ENCODE data around the gene STAT4.

Gene STAT4

GRCh38 chr2:191171708-191172355, 21.0 kb upstream of the STAT4 start:
- Histone ChIP-seq H3K36me3 (ENCODE audit: control insufficient read depth, insufficient read depth, low read length) (no peaks in the 10 kb centered on the region), H3K4me3 (ENCODE audit: low read depth, low read length) (no peak overlapping the region), H3K9me3 (ENCODE audit: control insufficient read depth, insufficient read depth, low read length) (no peaks in the 10 kb centered on the region), H3K9ac (ENCODE audit: low read depth, low read length) (no peak overlapping the region), H3K27me3 (ENCODE audit: control insufficient read depth, insufficient read depth, low read length) (no peaks in the 10 kb centered on the region), H3K4me1 (ENCODE audit: control insufficient read depth, insufficient read depth, low read length) (peaks cover 10% of the 10 kb centered on the region)

GRCh38 chr2:191171286-191171685, 20.5 kb upstream of the STAT4 start:
- no peaks in the 10 kb centered on the region for H3K9me3 ChIP-seq (ENCODE audit: control insufficient read depth, insufficient read depth, low read length)
- H3K27me3 ChIP-seq (ENCODE audit: control insufficient read depth, insufficient read depth, low read length) = no peaks in the 10 kb centered on the region
- peaks cover 10% of the 10 kb centered on the region for H3K4me1 ChIP-seq (ENCODE audit: control insufficient read depth, insufficient read depth, low read length)
- no peak overlapping the region for H3K9ac ChIP-seq (ENCODE audit: low read depth, low read length)
- H3K36me3 ChIP-seq (ENCODE audit: control insufficient read depth, insufficient read depth, low read length) = no peaks in the 10 kb centered on the region
- no peak overlapping the region for H3K4me3 ChIP-seq (ENCODE audit: low read depth, low read length)

GRCh38 chr2:191170773-191171172, 20.0 kb upstream of the STAT4 start:
- Histone ChIP-seq H3K36me3 (ENCODE audit: control insufficient read depth, insufficient read depth, low read length) (no peaks in the 10 kb centered on the region), H3K9ac (ENCODE audit: low read depth, low read length) (no peak overlapping the region), H3K4me1 (ENCODE audit: control insufficient read depth, insufficient read depth, low read length) (peaks cover 10% of the 10 kb centered on the region), H3K9me3 (ENCODE audit: control insufficient read depth, insufficient read depth, low read length) (no peaks in the 10 kb centered on the region), H3K4me3 (ENCODE audit: low read depth, low read length) (no peak overlapping the region), H3K27me3 (ENCODE audit: control insufficient read depth, insufficient read depth, low read length) (no peaks in the 10 kb centered on the region)

- Histone ChIP-seq H3K4me1 (ENCODE audit: control insufficient read depth, insufficient read depth, low read length) (peaks cover 13% of the 10 kb centered on the region), H3K4me3 (ENCODE audit: low read depth, low read length) (no peak overlapping the region), H3K9ac (ENCODE audit: low read depth, low read length) (no peak overlapping the region), H3K27me3 (ENCODE audit: control insufficient read depth, insufficient read depth, low read length) (no peaks in the 10 kb centered on the region), H3K36me3 (ENCODE audit: control insufficient read depth, insufficient read depth, low read length) (no peaks in the 10 kb centered on the region), H3K9me3 (ENCODE audit: control insufficient read depth, insufficient read depth, low read length) (no peaks in the 10 kb centered on the region)
Measured at GRCh38 chr2:191170301-191170636, 19.5 kb upstream of the STAT4 start.

- Histone ChIP-seq H3K4me1 (ENCODE audit: control insufficient read depth, insufficient read depth, low read length) (peaks cover 13% of the 10 kb centered on the region), H3K9ac (ENCODE audit: low read depth, low read length) (no peak overlapping the region), H3K4me3 (ENCODE audit: low read depth, low read length) (no peak overlapping the region), H3K9me3 (ENCODE audit: control insufficient read depth, insufficient read depth, low read length) (no peaks in the 10 kb centered on the region), H3K36me3 (ENCODE audit: control insufficient read depth, insufficient read depth, low read length) (no peaks in the 10 kb centered on the region), H3K27me3 (ENCODE audit: control insufficient read depth, insufficient read depth, low read length) (no peaks in the 10 kb centered on the region)
Measured at GRCh38 chr2:191169456-191170300, 18.9 kb upstream of the STAT4 start.

GRCh38 chr2:191167766-191168165, 17.0 kb upstream of the STAT4 start:
- H3K4me1 ChIP-seq (ENCODE audit: control insufficient read depth, insufficient read depth, low read length) = peaks cover 4% of the 10 kb centered on the region
- no peaks in the 10 kb centered on the region for H3K27me3 ChIP-seq (ENCODE audit: control insufficient read depth, insufficient read depth, low read length)
- H3K9ac ChIP-seq (ENCODE audit: low read depth, low read length) = no peak overlapping the region
- H3K36me3 ChIP-seq (ENCODE audit: control insufficient read depth, insufficient read depth, low read length) = no peaks in the 10 kb centered on the region
- no peaks in the 10 kb centered on the region for H3K9me3 ChIP-seq (ENCODE audit: control insufficient read depth, insufficient read depth, low read length)
- H3K4me3 ChIP-seq (ENCODE audit: low read depth, low read length) = no peak overlapping the region

GRCh38 chr2:191166756-191167445, 16.1 kb upstream of the STAT4 start:
- no peak overlapping the region for H3K4me3 ChIP-seq (ENCODE audit: low read depth, low read length)
- H3K27me3 ChIP-seq (ENCODE audit: control insufficient read depth, insufficient read depth, low read length) = no peaks in the 10 kb centered on the region
- no peak overlapping the region for H3K9ac ChIP-seq (ENCODE audit: low read depth, low read length)
- peaks cover 4% of the 10 kb centered on the region for H3K4me1 ChIP-seq (ENCODE audit: control insufficient read depth, insufficient read depth, low read length)
- no peaks in the 10 kb centered on the region for H3K36me3 ChIP-seq (ENCODE audit: control insufficient read depth, insufficient read depth, low read length)
- no peaks in the 10 kb centered on the region for H3K9me3 ChIP-seq (ENCODE audit: control insufficient read depth, insufficient read depth, low read length)

GRCh38 chr2:191166111-191166755, 15.4 kb upstream of the STAT4 start:
- H3K9me3 ChIP-seq (ENCODE audit: control insufficient read depth, insufficient read depth, low read length) = no peaks in the 10 kb centered on the region
- peaks cover 4% of the 10 kb centered on the region for H3K4me1 ChIP-seq (ENCODE audit: control insufficient read depth, insufficient read depth, low read length)
- no peaks in the 10 kb centered on the region for H3K27me3 ChIP-seq (ENCODE audit: control insufficient read depth, insufficient read depth, low read length)
- no peak overlapping the region for H3K9ac ChIP-seq (ENCODE audit: low read depth, low read length)
- H3K4me3 ChIP-seq (ENCODE audit: low read depth, low read length) = no peak overlapping the region
- no peaks in the 10 kb centered on the region for H3K36me3 ChIP-seq (ENCODE audit: control insufficient read depth, insufficient read depth, low read length)

GRCh38 chr2:191165176-191165643, 14.4 kb upstream of the STAT4 start:
- Histone ChIP-seq H3K4me1 (ENCODE audit: control insufficient read depth, insufficient read depth, low read length) (peaks cover 4% of the 10 kb centered on the region), H3K9me3 (ENCODE audit: control insufficient read depth, insufficient read depth, low read length) (no peaks in the 10 kb centered on the region), H3K4me3 (ENCODE audit: low read depth, low read length) (no peak overlapping the region), H3K27me3 (ENCODE audit: control insufficient read depth, insufficient read depth, low read length) (no peaks in the 10 kb centered on the region), H3K9ac (ENCODE audit: low read depth, low read length) (no peak overlapping the region), H3K36me3 (ENCODE audit: control insufficient read depth, insufficient read depth, low read length) (no peaks in the 10 kb centered on the region)

GRCh38 chr2:191158747-191159146, 8.0 kb upstream of the STAT4 start:
- H3K27me3 ChIP-seq (ENCODE audit: control insufficient read depth, insufficient read depth, low read length) = no peaks in the 10 kb centered on the region
- no peak overlapping the region for H3K9ac ChIP-seq (ENCODE audit: low read depth, low read length)
- H3K9me3 ChIP-seq (ENCODE audit: control insufficient read depth, insufficient read depth, low read length) = no peaks in the 10 kb centered on the region
- no peaks in the 10 kb centered on the region for H3K36me3 ChIP-seq (ENCODE audit: control insufficient read depth, insufficient read depth, low read length)
- H3K4me3 ChIP-seq (ENCODE audit: low read depth, low read length) = no peak overlapping the region
- H3K4me1 ChIP-seq (ENCODE audit: control insufficient read depth, insufficient read depth, low read length) = no peaks in the 10 kb centered on the region

- H3K27me3 ChIP-seq (ENCODE audit: control insufficient read depth, insufficient read depth, low read length) = no peaks in the 10 kb centered on the region
- no peak overlapping the region for H3K4me3 ChIP-seq (ENCODE audit: low read depth, low read length)
- no peaks in the 10 kb centered on the region for H3K36me3 ChIP-seq (ENCODE audit: control insufficient read depth, insufficient read depth, low read length)
- H3K9ac ChIP-seq (ENCODE audit: low read depth, low read length) = no peak overlapping the region
- no peaks in the 10 kb centered on the region for H3K4me1 ChIP-seq (ENCODE audit: control insufficient read depth, insufficient read depth, low read length)
- H3K9me3 ChIP-seq (ENCODE audit: control insufficient read depth, insufficient read depth, low read length) = no peaks in the 10 kb centered on the region
Measured at GRCh38 chr2:191158193-191158592, 7.4 kb upstream of the STAT4 start.

Data from iPS-15b (cell line).